ENCODE data around the gene HYAL3. TPM values are rescaled to one million over a fixed set of nuclear protein-coding genes. Genes with fewer than 3 reads are reported as not detected.
A peak's percentile ranks its signal among the peaks of the same experiment; 100 is the strongest.

Gene HYAL3
- total and polyA plus RNA-seq, 2 of the 13 experiments (the other 11 are each of a cell fraction or from before 2014, with no cell fraction given): 5.5 to 10.4 TPM

- TF ChIP-seq PAXIP1 (CRISPR knock-in tag; conservative IDR thresholded peaks at IDR 0.05) (peak; percentile 38; the same call in 1 of the 2 replicates), SOX6 (IDR thresholded peaks at IDR 0.05) (no peak), SOX6 (CRISPR knock-in tag; IDR thresholded peaks at IDR 0.05) (peak; percentile 47; the same call in 1 of the 2 replicates), CC2D1A (CRISPR knock-in tag; IDR thresholded peaks at IDR 0.05) (no peak), CBX2 (IDR thresholded peaks at IDR 0.05; ENCODE audit: low read depth, low read length) (no peak), CBX2 (CRISPR knock-in tag; IDR thresholded peaks at IDR 0.05; ENCODE audit: low read depth) (no peak), CEBPB (IDR thresholded peaks at IDR 0.05; ENCODE audit: borderline replicate concordance, low read depth, low read length) (no peak), NR2F2 (IDR thresholded peaks at IDR 0.05; ENCODE audit: borderline replicate concordance, low read depth) (no peak), POGZ (CRISPR knock-in tag; IDR thresholded peaks at IDR 0.05) (0 out of 2 replicates have a peak, but pooled peaks have one; percentile 10), ZNF441 (CRISPR knock-in tag; IDR thresholded peaks at IDR 0.05; ENCODE audit: borderline replicate concordance) (0 out of 2 replicates have a peak, but pooled peaks have one; percentile 21), NONO (IDR thresholded peaks at IDR 0.05) (no peak), NONO (CRISPR knock-in tag; conservative IDR thresholded peaks at IDR 0.05) (peak; percentile 54; the same call in 1 of the 2 replicates), POLR2A (IDR thresholded peaks at IDR 0.05; ENCODE audit: insufficient read depth in 1 of 2, low read depth in 2 of 2, low read length in 2 of 2) (peak in 1 of 2 experiments; percentile 24; a peak in 1 of 4 replicates), NR2F1 (CRISPR knock-in tag; IDR thresholded peaks at IDR 0.05) (0 out of 4 replicates have a peak, but pooled peaks of 1 of the 2 experiments have one; percentile 2), SOX5 (CRISPR knock-in tag; IDR thresholded peaks at IDR 0.05; ENCODE audit: borderline replicate concordance) (0 out of 2 replicates have a peak, but pooled peaks have one; percentile 6), GPN1 (CRISPR knock-in tag; IDR thresholded peaks at IDR 0.05; ENCODE audit: borderline replicate concordance) (no peak), HMGXB4 (CRISPR knock-in tag; IDR thresholded peaks at IDR 0.05; ENCODE audit: borderline replicate concordance in 1 of 2, low read depth in 1 of 2) (peak in 1 of 2 experiments; percentile 23; a peak in 1 of 4 replicates), ATF2 (CRISPR knock-in tag; IDR thresholded peaks at IDR 0.05) (peak; percentile 3; the same call in 1 of the 2 replicates), IRF1 (CRISPR knock-in tag; IDR thresholded peaks at IDR 0.05; ENCODE audit: low read depth) (no peak), THAP11 (CRISPR knock-in tag; IDR thresholded peaks at IDR 0.05) (no peak), EEA1 (CRISPR knock-in tag; IDR thresholded peaks at IDR 0.05; ENCODE audit: borderline replicate concordance) (peak; percentile 67; the same call in 1 of the 2 replicates), ZNF367 (CRISPR knock-in tag; IDR thresholded peaks at IDR 0.05; ENCODE audit: borderline replicate concordance) (0 out of 2 replicates have a peak, but pooled peaks have one; percentile 40), ZSCAN29 (CRISPR knock-in tag; conservative IDR thresholded peaks at IDR 0.05) (no peak), CHCHD3 (CRISPR knock-in tag; IDR thresholded peaks at IDR 0.05) (no peak)
Measured at GRCh38 chr3:50264964-50265485, 34.2 kb downstream of the HYAL3 start (continued).
